Uterus (tissue), 4 donors: ENCODE measurements around the gene FBXO15. TPM values are rescaled to one million over a fixed set of nuclear protein-coding genes. Genes with fewer than 3 reads are reported as not detected.

Experiments
- DNase-seq, 2 donors: peaks; one replicate each; pipeline ENCODE4 v3.0.0-alpha.2; 2019 to 2020
- H3K27ac ChIP-seq, 2 donors: fragments of 200-600 bp; sonication (generic); 1 replicate in 1 of 2; 2 replicates in 1 of 2; pipeline ENCODE4 v1.5.1; 2016 to 2018
- H3K27me3 ChIP-seq, 2 donors: fragments of 200-600 bp; sonication (generic); one replicate each; pipeline ENCODE4 v1.5.1; 2018 to 2019; ENCODE audit warnings: control low read depth in 1 of 2
- H3K36me3 ChIP-seq, 2 donors: fragments of 200-600 bp; sonication (generic); one replicate each; pipeline ENCODE4 v1.5.1; 2019; ENCODE audit warnings: control low read depth in 1 of 2
- H3K4me1 ChIP-seq, 2 donors: fragments of 200-600 bp; sonication (generic); one replicate each; pipeline ENCODE4 v1.5.1; 2018 to 2019; ENCODE audit warnings: control low read depth in 1 of 2
- H3K4me3 ChIP-seq, 2 donors: fragments of 200-600 bp; sonication (generic); 1 replicate in 1 of 2; 2 replicates in 1 of 2; pipeline ENCODE4 v1.5.1; 2018 to 2019; ENCODE audit warnings: mild to moderate bottlenecking in 1 of 2
- H3K9me3 ChIP-seq, 2 donors: fragments of 200-600 bp; sonication (generic); one replicate each; pipeline ENCODE4 v1.5.1; 2019; ENCODE audit warnings: control low read depth in 1 of 2
- CTCF ChIP-seq, 4 experiments: fragments of 200-600 bp in 2 of 4; fragments of 450-650 bp in 2 of 4; sonication (generic) in 2 of 4; IDR thresholded peaks; one replicate each; pipeline ENCODE4 v1.5.1; 2016 to 2019; ENCODE audit warnings: antibody characterized with exemption in 4 of 4, mild to moderate bottlenecking in 2 of 4, moderate library complexity in 1 of 4
- POLR2A ChIP-seq, 2 donors: fragments of 450-650 bp; IDR thresholded peaks; one replicate each; pipeline ENCODE4 v1.6.1; 2016; ENCODE audit warnings: antibody characterized with exemption in 2 of 2, mild to moderate bottlenecking in 1 of 2, moderate library complexity in 1 of 2
- intact Hi-C: fragments of 100-400 bp; cut with DNase I; formaldehyde crosslinking; loops from one replicate; pipeline ENCODE4 v1.15.1; 2023; ENCODE audit warnings: low total_unique reads
- total RNA-seq, 4 donors: library from RNA; depleted of rRNA in 3 of 4; stranded (reverse); fragments of >200 nt in 3 of 4; gene quantifications; one replicate each; pipeline versions ENCODE4 v1.1.0 to v1.2.4, GENCODE V29; 2014 to 2023
- donor health status: DM: yes; HTN: yes; CAD: no.

The FBXO15 gene
- total RNA-seq, 4 donors from 2014 or later = 0.76 to 3.0 TPM; not detected in 2

- intact Hi-C loops = loop anchor here (10.0 kb wide), 1 partner anchor 365 kb away; no protein-coding TSS in a partner anchor
- TF ChIP-seq CTCF (IDR thresholded peaks at IDR 0.05) (no peak), POLR2A (IDR thresholded peaks at IDR 0.05) (no peak)
Observed at GRCh38 chr18:74190086-74190485, 42.5 kb upstream of the FBXO15 start.

GRCh38 chr18:74186661-74187060 is 39.0 kb upstream of the FBXO15 start:
- H3K36me3 ChIP-seq = no peaks in the 10 kb centered on the region
- H3K27me3 ChIP-seq = no peaks in the 10 kb centered on the region
- no peak overlapping the region for H3K27ac ChIP-seq
- H3K9me3 ChIP-seq = no peaks in the 10 kb centered on the region
- no peak for DNase-seq
- intact Hi-C loops = no loop called here
- H3K4me3 ChIP-seq = no peak overlapping the region
- H3K4me1 ChIP-seq = no peaks in the 10 kb centered on the region
- TF ChIP-seq CTCF (IDR thresholded peaks at IDR 0.05) = no peak
- TF ChIP-seq POLR2A (IDR thresholded peaks at IDR 0.05) = no peak

More at GRCh38 chr18:74190086-74190485, 42.5 kb upstream of the FBXO15 start:
- no peak for DNase-seq
- H3K4me3 ChIP-seq = no peak overlapping the region
- H3K4me1 ChIP-seq = no peaks in the 10 kb centered on the region
- no peaks in the 10 kb centered on the region for H3K36me3 ChIP-seq
- H3K9me3 ChIP-seq = no peaks in the 10 kb centered on the region
- H3K27ac ChIP-seq = no peak overlapping the region
- H3K27me3 ChIP-seq = peaks cover 0 to 3% of the 10 kb centered on the region in 2 donors

- no peaks in the 10 kb centered on the region for H3K9me3 ChIP-seq
- DNase-seq = no peak
- no peak overlapping the region for H3K27ac ChIP-seq
- intact Hi-C loops = no loop called here
- TF ChIP-seq POLR2A (IDR thresholded peaks at IDR 0.05) = no peak
- no peak for TF ChIP-seq CTCF (IDR thresholded peaks at IDR 0.05)
- no peaks in the 10 kb centered on the region for H3K4me1 ChIP-seq
- H3K4me3 ChIP-seq = no peak overlapping the region
- H3K36me3 ChIP-seq = no peaks in the 10 kb centered on the region
- H3K27me3 ChIP-seq = no peaks in the 10 kb centered on the region
Observed at GRCh38 chr18:74185860-74186259, 38.2 kb upstream of the FBXO15 start.

- Histone ChIP-seq H3K36me3 (no peaks in the 10 kb centered on the region), H3K27me3 (no peaks in the 10 kb centered on the region), H3K27ac (no peak overlapping the region), H3K4me3 (no peak overlapping the region), H3K4me1 (no peaks in the 10 kb centered on the region), H3K9me3 (no peaks in the 10 kb centered on the region)
- intact Hi-C loops = no loop called here
- DNase-seq = no peak
- TF ChIP-seq POLR2A (IDR thresholded peaks at IDR 0.05) (no peak), CTCF (IDR thresholded peaks at IDR 0.05) (no peak)
Observed at GRCh38 chr18:74184875-74185274, 37.2 kb upstream of the FBXO15 start.

GRCh38 chr18:74183130-74183529 is 35.5 kb upstream of the FBXO15 start:
- Histone ChIP-seq H3K36me3 (no peaks in the 10 kb centered on the region), H3K4me3 (no peak overlapping the region), H3K27me3 (no peaks in the 10 kb centered on the region), H3K4me1 (no peaks in the 10 kb centered on the region), H3K27ac (no peak overlapping the region), H3K9me3 (no peaks in the 10 kb centered on the region)
- no peak for TF ChIP-seq POLR2A (IDR thresholded peaks at IDR 0.05)
- TF ChIP-seq CTCF (IDR thresholded peaks at IDR 0.05) = no peak
- intact Hi-C loops = no loop called here
- no peak for DNase-seq
